ENCODE results near the gene PDCD1. TPM values are rescaled to one million over a fixed set of nuclear protein-coding genes. Genes with fewer than 3 reads are reported as not detected.

The PDCD1 gene
- total RNA-seq, 2 donors from 2014 or later: 1.0 to 17.5 TPM

DNA sequence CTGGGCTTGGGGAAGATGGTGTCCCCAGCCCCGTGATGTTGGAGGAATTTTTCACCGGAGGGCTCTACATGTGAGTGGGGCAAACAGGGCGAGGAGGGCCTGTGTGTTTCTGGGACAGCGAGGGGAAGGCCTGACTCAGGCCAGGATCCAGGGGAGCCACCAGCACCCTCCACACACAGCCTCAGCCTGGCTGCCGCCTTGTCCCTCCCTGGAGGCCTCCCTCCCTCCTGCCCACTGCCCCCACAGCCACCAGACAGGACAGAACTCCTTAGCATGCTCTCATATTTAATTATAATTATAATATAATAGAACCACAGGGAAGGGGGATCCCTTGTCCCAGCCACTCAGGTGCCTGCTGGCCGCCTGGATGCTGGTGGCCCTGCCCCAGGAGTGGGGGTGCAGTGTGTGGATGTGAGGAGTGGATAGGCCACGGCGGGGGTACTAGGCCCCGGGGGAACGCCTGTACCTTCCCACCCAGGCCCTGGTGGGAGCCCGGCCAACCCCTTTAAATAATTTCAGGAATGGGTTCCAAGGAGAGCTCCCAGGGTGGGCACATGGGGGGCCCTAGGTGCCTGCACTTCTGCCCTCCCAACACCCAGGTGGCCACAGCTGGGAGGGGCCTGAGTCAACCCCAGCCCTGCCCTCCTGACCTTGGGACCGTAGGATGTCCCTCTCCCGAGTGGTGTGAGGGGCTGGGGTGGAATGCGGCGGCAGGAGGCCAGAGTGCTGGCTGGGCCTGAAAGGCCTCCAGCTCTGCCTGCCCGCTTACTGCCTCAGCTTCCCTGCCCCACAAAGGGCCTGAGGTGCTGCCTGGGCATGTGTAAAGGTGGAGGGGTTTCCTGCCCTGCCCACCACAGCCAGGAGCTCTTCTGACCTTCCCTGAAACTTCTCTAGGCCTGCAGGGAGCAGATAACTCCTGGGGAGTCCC is 8.8 kb downstream of the PDCD1 start:
- Histone ChIP-seq H3K9me3 (no peaks in the 10 kb centered on the region), H3K4me1 (peaks cover 0 to 21% of the 10 kb centered on the region in 2 donors), H3K27ac (no peak overlapping the region), H3K4me3 (no peak overlapping the region), H3K27me3 (no peaks in the 10 kb centered on the region), H3K36me3 (no peaks in the 10 kb centered on the region)
- no peak for DNase-seq (ENCODE audit: low spot score)
- TF ChIP-seq CTCF (IDR thresholded peaks at IDR 0.05): no peak

- no peaks in the 10 kb centered on the region for H3K9me3 ChIP-seq
- no peak overlapping the region for H3K27ac ChIP-seq
- H3K36me3 ChIP-seq: no peaks in the 10 kb centered on the region
- H3K4me1 ChIP-seq: peaks cover 0 to 18% of the 10 kb centered on the region in 2 donors
- DNase-seq (ENCODE audit: low spot score): no peak
- no peaks in the 10 kb centered on the region for H3K27me3 ChIP-seq
- no peak overlapping the region for H3K4me3 ChIP-seq
- no peak for TF ChIP-seq CTCF (IDR thresholded peaks at IDR 0.05)
These were observed 9.7 kb downstream of the PDCD1 start for GRCh38 chr2:241848761-241849615.

GRCh38 chr2:241846406-241846805 is 12.3 kb downstream of the PDCD1 start:
- H3K4me3 ChIP-seq: no peak overlapping the region
- H3K4me1 ChIP-seq: peaks cover 0 to 18% of the 10 kb centered on the region in 2 donors
- no peak overlapping the region for H3K27ac ChIP-seq
- no peak for DNase-seq (ENCODE audit: low spot score)
- no peaks in the 10 kb centered on the region for H3K36me3 ChIP-seq
- no peak for TF ChIP-seq CTCF (IDR thresholded peaks at IDR 0.05)
- no peaks in the 10 kb centered on the region for H3K27me3 ChIP-seq
- no peaks in the 10 kb centered on the region for H3K9me3 ChIP-seq

DNA sequence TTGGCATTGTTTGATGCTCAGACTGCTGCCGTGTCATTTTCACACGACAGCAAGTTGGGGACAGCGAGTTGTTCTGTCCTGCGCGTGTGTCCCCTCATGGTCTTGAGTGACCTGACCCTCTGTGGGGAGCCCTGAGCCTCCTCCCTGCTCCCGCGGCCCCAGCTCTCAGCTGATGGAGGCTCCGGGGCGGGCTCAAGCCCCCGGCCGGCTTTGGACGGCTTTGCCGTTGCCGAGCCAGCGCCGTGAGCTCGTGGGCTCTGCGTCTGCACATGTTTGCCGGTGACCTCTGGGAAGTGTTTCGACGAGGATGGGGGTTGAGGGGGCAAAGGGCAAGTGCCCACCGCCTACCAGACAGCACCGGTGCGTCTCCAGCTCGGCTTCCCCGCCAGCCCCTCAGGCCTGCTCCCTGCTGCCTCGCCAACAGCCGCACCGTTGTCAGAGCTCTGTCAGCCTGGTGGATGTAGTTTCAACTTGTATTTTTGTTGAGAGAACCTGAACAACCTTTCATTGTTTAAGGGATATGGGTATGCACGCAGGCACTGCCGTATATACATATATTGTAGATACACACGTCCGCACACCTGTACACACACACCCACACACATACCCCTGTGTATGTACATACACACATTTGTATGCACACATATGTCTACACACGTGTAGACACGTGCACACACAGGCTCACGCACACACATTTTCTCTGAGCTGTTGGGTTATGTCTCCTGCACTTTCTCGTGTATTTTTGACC is 13.7 kb downstream of the PDCD1 start:
- H3K36me3 ChIP-seq: no peaks in the 10 kb centered on the region
- H3K4me1 ChIP-seq: peaks cover 0 to 18% of the 10 kb centered on the region in 2 donors
- peak overlapping the region in 1 of 2 donors; percentile 32 for H3K27ac ChIP-seq
- TF ChIP-seq CTCF (IDR thresholded peaks at IDR 0.05): no peak
- no peaks in the 10 kb centered on the region for H3K9me3 ChIP-seq
- H3K27me3 ChIP-seq: no peaks in the 10 kb centered on the region
- peak overlapping the region in 1 of 2 donors; percentile 40 for H3K4me3 ChIP-seq
- DNase-seq (ENCODE audit: low spot score): no peak

GRCh38 chr2:241844066-241844728 is 14.5 kb downstream of the PDCD1 start:
- peak in 1 of 2 donors; percentile 45 for TF ChIP-seq CTCF (IDR thresholded peaks at IDR 0.05)
- no peaks in the 10 kb centered on the region for H3K36me3 ChIP-seq
- peak overlapping the region; percentile 32 to 72 for H3K27ac ChIP-seq
- H3K27me3 ChIP-seq: no peaks in the 10 kb centered on the region
- peak overlapping the region; percentile 16 to 40 for H3K4me3 ChIP-seq
- H3K4me1 ChIP-seq: peaks cover 0 to 18% of the 10 kb centered on the region in 2 donors
- DNase-seq (ENCODE audit: low spot score): no peak
- no peaks in the 10 kb centered on the region for H3K9me3 ChIP-seq

Data from right atrium auricular region (tissue), 2 donors.